NCI-H526 treated with DMSO at 0.1 percent for 48 hours (cell line): ENCODE results near the gene INF2.
"Not testable (repeated sequence)": the region's sequence is repeated elsewhere in the genome, so short reads cannot be mapped to it uniquely, and the experiment has no call there.

Experiments used
- DNase-seq: peaks from one replicate; lab custom pipeline; 2025; lab: John Stamatoyannopoulos, UW

Gene INF2

GRCh38 chr14:104657101-104657524 is 32.3 kb upstream of the INF2 start:
- no peak for DNase-seq

- DNase-seq: no peak
Observed at GRCh38 chr14:104657563-104658324, 31.7 kb upstream of the INF2 start.

- DNase-seq: no peak
Observed at GRCh38 chr14:104658325-104658712, 31.1 kb upstream of the INF2 start.

GRCh38 chr14:104659146-104659545 is 30.3 kb upstream of the INF2 start:
- no peak for DNase-seq

- no peak for DNase-seq
Observed at GRCh38 chr14:104659764-104660523, 29.5 kb upstream of the INF2 start.

GRCh38 chr14:104660597-104660996 is 28.8 kb upstream of the INF2 start:
- no peak for DNase-seq

GRCh38 chr14:104661086-104661485 is 28.3 kb upstream of the INF2 start:
- DNase-seq: no peak

GRCh38 chr14:104661528-104662157 is 27.8 kb upstream of the INF2 start:
- DNase-seq: not testable (repeated sequence)

- not testable (repeated sequence) for DNase-seq
Observed at GRCh38 chr14:104662472-104662871, 26.9 kb upstream of the INF2 start.

- DNase-seq: no peak
Observed at GRCh38 chr14:104664107-104664506, 25.3 kb upstream of the INF2 start.

GRCh38 chr14:104664588-104664987 is 24.8 kb upstream of the INF2 start:
- no peak for DNase-seq

GRCh38 chr14:104665114-104665656 is 24.2 kb upstream of the INF2 start:
- DNase-seq: no peak

GRCh38 chr14:104665657-104666522 is 23.5 kb upstream of the INF2 start:
- DNase-seq: peak; percentile 14

GRCh38 chr14:104666523-104666895 is 22.9 kb upstream of the INF2 start:
- DNase-seq: not testable (repeated sequence)

- DNase-seq: no peak
Observed at GRCh38 chr14:104666981-104667380, 22.4 kb upstream of the INF2 start.

GRCh38 chr14:104669697-104670096 is 19.7 kb upstream of the INF2 start:
- no peak for DNase-seq

- not testable (repeated sequence) for DNase-seq
Observed at GRCh38 chr14:104671330-104671977, 18.0 kb upstream of the INF2 start.

GRCh38 chr14:104672119-104672518 is 17.3 kb upstream of the INF2 start:
- not testable (repeated sequence) for DNase-seq

- no peak for DNase-seq
Observed at GRCh38 chr14:104673481-104673880, 15.9 kb upstream of the INF2 start.

GRCh38 chr14:104675447-104675846 is 14.0 kb upstream of the INF2 start:
- DNase-seq: no peak

GRCh38 chr14:104676130-104676693 is 13.2 kb upstream of the INF2 start:
- DNase-seq: no peak
